Astrocyte (in vitro differentiated cells and primary cell): ENCODE measurements around the gene TAPBP. TPM values are rescaled to one million over a fixed set of nuclear protein-coding genes. Genes with fewer than 3 reads are reported as not detected.
A peak's percentile ranks its signal among the peaks of the same experiment; 100 is the strongest.

ENCODE experiments used
- DNase-seq: peaks from one replicate; pipeline ENCODE4 v3.0.0-alpha.2; 2010; ENCODE audit warnings: low read depth
- FAIRE-seq: peaks from 2 replicates; lab custom pipeline; 2011; peaks lifted over from hg19 to GRCh38; lab: Jason Lieb, UNC
- H2AFZ ChIP-seq: 2 replicates; pipeline ENCODE4 v1.6.0; 2012; ENCODE audit warnings: low read depth, low read length, inconsistent platforms
- H3K27ac ChIP-seq: 2 replicates; pipeline ENCODE4 v1.5.1; 2011; ENCODE audit warnings: low read depth, low read length, inconsistent platforms
- H3K27me3 ChIP-seq: 2 replicates; pipeline ENCODE4 v1.6.0; 2011; ENCODE audit warnings: low read length, inconsistent platforms; ENCODE audit not compliant: insufficient read depth
- H3K36me3 ChIP-seq: 2 replicates; pipeline ENCODE4 v1.5.1; 2011; ENCODE audit warnings: low read length, inconsistent platforms; ENCODE audit not compliant: insufficient read depth
- H3K4me1 ChIP-seq: 2 replicates; pipeline ENCODE4 v1.5.1; 2011; ENCODE audit warnings: low read length, inconsistent platforms; ENCODE audit not compliant: insufficient read depth
- H3K4me2 ChIP-seq: 2 replicates; pipeline ENCODE4 v1.6.0; 2012; ENCODE audit warnings: low read length, inconsistent platforms
- H3K4me3 ChIP-seq: 2 replicates; pipeline ENCODE4 v1.5.1; 2011; ENCODE audit warnings: low read depth, mild to moderate bottlenecking, low read length, inconsistent platforms; ENCODE audit not compliant: insufficient read depth
- H3K79me2 ChIP-seq: 2 replicates; pipeline ENCODE4 v1.6.0; 2012; ENCODE audit warnings: mild to moderate bottlenecking, low read length, inconsistent platforms; ENCODE audit not compliant: insufficient read depth
- H3K9ac ChIP-seq: 2 replicates; pipeline ENCODE4 v1.6.0; 2012; ENCODE audit warnings: mild to moderate bottlenecking, low read length, inconsistent platforms
- H3K9me3 ChIP-seq: 2 replicates; pipeline ENCODE4 v1.5.1; 2012; ENCODE audit warnings: low read depth, mild to moderate bottlenecking, low read length, inconsistent platforms; ENCODE audit not compliant: insufficient read depth
- H4K20me1 ChIP-seq: 2 replicates; pipeline ENCODE4 v1.6.0; 2012; ENCODE audit warnings: low read length, inconsistent platforms; ENCODE audit not compliant: insufficient read depth
- H3K27ac Mint-ChIP-seq: one replicate; pipeline ENCODE4 v1.8.0; 2021; ENCODE audit warnings: mild to moderate bottlenecking, mixed read lengths; ENCODE audit not compliant: unreplicated experiment
- H3K27me3 Mint-ChIP-seq: one replicate; pipeline ENCODE4 v1.8.0; 2021; ENCODE audit warnings: low read depth, mixed read lengths; ENCODE audit not compliant: unreplicated experiment
- H3K36me3 Mint-ChIP-seq: one replicate; pipeline ENCODE4 v1.8.0; 2021; ENCODE audit warnings: low read depth, mixed read lengths; ENCODE audit not compliant: unreplicated experiment
- H3K4me1 Mint-ChIP-seq: one replicate; pipeline ENCODE4 v1.8.0; 2021; ENCODE audit warnings: low read depth, mixed read lengths; ENCODE audit not compliant: unreplicated experiment
- H3K4me3 Mint-ChIP-seq: one replicate; pipeline ENCODE4 v1.8.0; 2021; ENCODE audit warnings: mild to moderate bottlenecking, moderate library complexity, mixed read lengths; ENCODE audit not compliant: unreplicated experiment
- H3K9me3 Mint-ChIP-seq: one replicate; pipeline ENCODE4 v1.8.0; 2021; ENCODE audit warnings: mild to moderate bottlenecking, mixed read lengths; ENCODE audit not compliant: unreplicated experiment
- CTCF ChIP-seq: IDR thresholded peaks from 2 replicates; pipeline ENCODE4 v1.5.1; 2011; ENCODE audit warnings: low read depth, mild to moderate bottlenecking, inconsistent platforms, low read length, moderate library complexity; ENCODE audit not compliant: insufficient read depth
- EZH2 ChIP-seq: IDR thresholded peaks from 2 replicates; pipeline ENCODE4 v1.6.1; 2012; ENCODE audit warnings: mild to moderate bottlenecking, low read length, inconsistent platforms; ENCODE audit not compliant: insufficient read depth
- total RNA-seq: library from RNA; stranded (reverse); gene quantifications from 2 replicates; pipeline ENCODE4 v1.2.1, GENCODE V29; 2021

TAPBP gene
- total RNA-seq, 1 donor from 2014 or later = 128 TPM

- H3K4me1 Mint-ChIP-seq = peaks cover 30% of the 10 kb centered on the region
- Histone ChIP-seq H3K27me3 (no peaks in the 10 kb centered on the region), H3K27ac (no peak overlapping the region), H3K9me3 (no peaks in the 10 kb centered on the region), H3K4me2 (peak overlapping the region; percentile 70), H4K20me1 (peaks cover 26% of the 10 kb centered on the region), H3K79me2 (peaks cover 69% of the 10 kb centered on the region), H3K9ac (no peak overlapping the region), H3K36me3 (peaks cover 27% of the 10 kb centered on the region), H3K4me3 (peak overlapping the region; percentile 44), H2AFZ (no peak overlapping the region), H3K4me1 (peaks cover 65% of the 10 kb centered on the region)
- DNase-seq (no peak), FAIRE-seq (no peak)
- peak overlapping the region; percentile 81 for H3K4me3 Mint-ChIP-seq
- peaks cover 10% of the 10 kb centered on the region for H3K36me3 Mint-ChIP-seq
- H3K9me3 Mint-ChIP-seq = no peaks in the 10 kb centered on the region
- no peak overlapping the region for H3K27ac Mint-ChIP-seq
- TF ChIP-seq CTCF (no peak), EZH2 (no peak)
- no peaks in the 10 kb centered on the region for H3K27me3 Mint-ChIP-seq
These were observed 2.9 kb upstream of the TAPBP start for GRCh38 chr6:33316603-33317418.

- Mint-ChIP-seq H3K27me3 (no peaks in the 10 kb centered on the region), H3K27ac (no peak overlapping the region), H3K9me3 (no peaks in the 10 kb centered on the region), H3K36me3 (peaks cover 11% of the 10 kb centered on the region), H3K4me1 (peaks cover 27% of the 10 kb centered on the region), H3K4me3 (peak overlapping the region; percentile 81)
- Histone ChIP-seq H3K27ac (no peak overlapping the region), H3K4me3 (no peak overlapping the region), H3K9me3 (no peaks in the 10 kb centered on the region), H3K9ac (no peak overlapping the region), H3K4me2 (no peak overlapping the region), H2AFZ (no peak overlapping the region), H3K36me3 (peaks cover 25% of the 10 kb centered on the region), H4K20me1 (peaks cover 30% of the 10 kb centered on the region), H3K27me3 (no peaks in the 10 kb centered on the region), H3K4me1 (peaks cover 56% of the 10 kb centered on the region), H3K79me2 (peaks cover 69% of the 10 kb centered on the region)
- DNase-seq = no peak
- TF ChIP-seq EZH2 (no peak), CTCF (no peak)
- no peak for FAIRE-seq
These were observed 2.1 kb upstream of the TAPBP start for GRCh38 chr6:33315793-33316602.
